ENCODE data around the gene PLCXD3.

- TF ChIP-seq, protein P1, sequence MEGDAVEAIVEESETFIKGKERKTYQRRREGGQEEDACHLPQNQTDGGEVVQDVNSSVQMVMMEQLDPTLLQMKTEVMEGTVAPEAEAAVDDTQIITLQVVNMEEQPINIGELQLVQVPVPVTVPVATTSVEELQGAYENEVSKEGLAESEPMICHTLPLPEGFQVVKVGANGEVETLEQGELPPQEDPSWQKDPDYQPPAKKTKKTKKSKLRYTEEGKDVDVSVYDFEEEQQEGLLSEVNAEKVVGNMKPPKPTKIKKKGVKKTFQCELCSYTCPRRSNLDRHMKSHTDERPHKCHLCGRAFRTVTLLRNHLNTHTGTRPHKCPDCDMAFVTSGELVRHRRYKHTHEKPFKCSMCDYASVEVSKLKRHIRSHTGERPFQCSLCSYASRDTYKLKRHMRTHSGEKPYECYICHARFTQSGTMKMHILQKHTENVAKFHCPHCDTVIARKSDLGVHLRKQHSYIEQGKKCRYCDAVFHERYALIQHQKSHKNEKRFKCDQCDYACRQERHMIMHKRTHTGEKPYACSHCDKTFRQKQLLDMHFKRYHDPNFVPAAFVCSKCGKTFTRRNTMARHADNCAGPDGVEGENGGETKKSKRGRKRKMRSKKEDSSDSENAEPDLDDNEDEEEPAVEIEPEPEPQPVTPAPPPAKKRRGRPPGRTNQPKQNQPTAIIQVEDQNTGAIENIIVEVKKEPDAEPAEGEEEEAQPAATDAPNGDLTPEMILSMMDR (IDR thresholded peaks at IDR 0.05) = no peak
- no peak for TF ChIP-seq POLR2AphosphoS5 (IDR thresholded peaks at IDR 0.05; ENCODE audit: insufficient read depth in 1 of 2, low read depth in 1 of 2)
Observed at GRCh38 chr5:41404757-41405156, 105.6 kb downstream of the PLCXD3 start.
